GM12874 (cell line): ENCODE measurements around the gene SIRPB1.

Experiments
- CTCF ChIP-seq: IDR thresholded peaks from 2 replicates; pipeline ENCODE4 v1.5.1; 2011; ENCODE audit warnings: low read depth, mild to moderate bottlenecking, control low read depth, low read length, moderate library complexity; ENCODE audit not compliant: insufficient read depth

SIRPB1 gene

GRCh38 chr20:1651268-1652058 lies 31.7 kb upstream of the SIRPB1 start:
- no peak for TF ChIP-seq CTCF

GRCh38 chr20:1648101-1648500 lies 28.3 kb upstream of the SIRPB1 start:
- TF ChIP-seq CTCF, result no peak

- TF ChIP-seq CTCF, result no peak
Observed at GRCh38 chr20:1646975-1647431, 27.2 kb upstream of the SIRPB1 start.

- TF ChIP-seq CTCF, result no peak
Observed at GRCh38 chr20:1644101-1644962, 24.5 kb upstream of the SIRPB1 start.

- TF ChIP-seq CTCF, result no peak
Observed at GRCh38 chr20:1637755-1638154, 17.9 kb upstream of the SIRPB1 start.

- no peak for TF ChIP-seq CTCF
Observed at GRCh38 chr20:1637226-1637625, 17.4 kb upstream of the SIRPB1 start.

GRCh38 chr20:1636621-1637020 lies 16.8 kb upstream of the SIRPB1 start:
- TF ChIP-seq CTCF, result no peak
